Stimulated activated CD8-positive, alpha-beta memory T cell treated with anti-CD3 and anti-CD28 coated beads, Interleukin-2, amount 100 ng/mL, for 1 hour (primary cell): ENCODE data around the gene MOGAT3.
"Not testable (repeated sequence)": the region's sequence is repeated elsewhere in the genome, so short reads cannot be mapped to it uniquely, and the experiment has no call there.

Source experiments
- DNase-seq, 2 donors: peaks; one replicate each; pipeline ENCODE4 v3.0.0-alpha.2; 2020; ENCODE audit warnings: low read depth in 2 of 2

MOGAT3 gene

DNA sequence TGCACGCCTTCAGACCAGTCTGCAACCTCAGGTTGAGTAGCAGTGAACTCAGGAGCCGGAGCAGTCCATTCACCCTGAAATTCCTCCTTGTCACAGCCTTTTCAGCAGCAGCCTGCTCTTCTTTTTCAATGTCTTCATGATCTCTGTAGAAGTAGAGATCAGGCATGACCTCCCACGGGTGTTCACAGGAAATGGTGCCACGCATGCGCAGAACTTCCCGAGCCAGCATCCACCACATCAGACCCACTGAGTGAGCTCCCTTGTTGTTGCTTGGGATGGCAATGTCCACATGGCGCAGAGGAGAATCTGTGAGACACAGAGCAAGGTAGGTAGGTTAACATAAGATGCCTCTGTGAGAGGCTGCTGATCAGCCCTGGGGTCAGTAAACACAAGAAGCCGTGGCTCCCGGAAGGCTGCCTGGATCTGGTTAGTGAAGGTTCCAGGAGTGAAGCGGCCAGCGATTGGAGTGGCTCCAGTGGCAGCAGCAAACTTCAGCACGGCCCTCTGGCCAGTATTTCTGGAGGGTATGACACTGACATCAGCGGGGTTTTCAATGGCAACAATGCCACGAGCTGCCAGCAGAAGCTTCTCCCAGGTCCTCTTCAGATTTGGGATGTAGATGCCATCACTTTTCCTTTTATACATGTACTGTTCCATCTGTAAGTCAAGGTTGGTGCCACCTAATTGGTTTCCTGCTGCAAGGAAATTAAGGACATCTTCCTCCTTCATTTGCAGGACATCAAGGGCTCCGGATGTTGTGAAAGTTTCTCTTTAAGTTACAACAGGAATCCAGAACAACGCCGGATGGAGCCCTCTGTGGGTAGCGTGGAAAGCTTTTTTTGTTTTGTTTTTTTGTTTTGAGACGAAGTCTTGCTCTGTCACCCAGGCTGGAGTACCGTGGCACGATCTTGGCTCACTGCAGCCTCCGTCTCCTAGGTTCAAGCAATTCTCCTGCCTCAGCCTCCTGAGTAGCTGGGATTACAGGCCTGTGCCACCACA lies 3.2 kb upstream of the MOGAT3 start:
- DNase-seq = not testable (repeated sequence)

DNA sequence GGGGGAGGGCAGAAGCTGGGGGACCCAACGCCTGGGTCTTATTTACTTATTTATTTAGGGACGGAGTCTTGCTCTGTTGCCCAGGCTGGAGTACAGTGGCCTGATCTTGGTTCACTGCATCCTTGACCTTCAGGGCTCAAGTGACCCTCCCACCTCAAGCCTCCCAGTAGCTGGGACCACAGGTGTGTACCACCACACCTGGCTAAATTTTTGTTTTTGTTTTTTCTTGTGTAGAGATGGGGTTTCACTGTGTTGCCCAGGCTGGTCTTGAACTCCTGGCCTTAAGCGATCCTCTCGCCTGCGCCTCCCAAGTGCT lies 1.7 kb upstream of the MOGAT3 start:
- no peak for DNase-seq

GRCh38 chr7:101201695-101202602 lies 1.1 kb upstream of the MOGAT3 start:
- no peak for DNase-seq

GRCh38 chr7:101200504-101200861 lies 353 bp downstream of the MOGAT3 start:
- no peak for DNase-seq

DNA sequence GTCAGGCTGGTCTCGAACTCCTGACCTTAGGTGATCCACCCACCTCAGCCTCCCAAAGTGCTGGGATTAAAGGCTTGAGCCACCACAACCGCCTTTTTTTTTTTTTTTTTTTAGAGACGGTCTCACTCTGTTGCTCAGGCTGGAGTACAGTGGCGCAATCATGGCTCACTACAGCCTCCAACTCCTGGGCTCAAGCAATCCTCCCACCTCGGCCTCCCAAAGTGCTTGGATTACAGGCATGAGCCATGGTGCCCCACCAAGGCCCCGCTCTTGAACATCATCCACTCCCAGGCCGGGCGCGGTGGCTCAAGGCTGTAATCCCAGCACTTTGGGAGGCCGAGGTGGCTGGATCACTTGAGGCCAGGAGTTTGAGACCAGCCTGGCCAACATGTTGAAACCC lies 1.3 kb downstream of the MOGAT3 start:
- not testable (repeated sequence) for DNase-seq

- DNase-seq = no peak
These were observed 2.4 kb downstream of the MOGAT3 start for GRCh38 chr7:101198476-101198875.

GRCh38 chr7:101197991-101198390 lies 2.8 kb downstream of the MOGAT3 start:
- DNase-seq = no peak

DNA sequence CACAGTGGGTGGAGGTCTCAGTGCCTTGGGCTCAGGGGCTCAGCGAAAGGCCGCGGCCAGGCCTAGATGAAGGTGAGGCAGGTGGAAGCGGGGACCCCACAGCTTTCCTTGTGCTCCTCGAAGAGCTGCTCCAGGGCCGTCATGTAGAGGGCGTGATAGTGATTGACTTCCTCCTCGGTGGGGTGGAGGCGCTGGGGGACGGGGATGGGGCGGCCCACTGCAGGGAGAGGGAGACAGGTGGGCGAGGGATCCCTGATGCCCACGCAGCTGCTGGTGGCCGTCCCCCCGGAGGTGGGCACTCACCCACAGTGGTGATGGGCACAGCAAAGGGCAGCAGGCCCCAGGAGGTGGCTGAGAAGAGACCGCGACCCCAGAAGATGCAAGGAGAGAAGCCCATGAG lies 5.0 kb downstream of the MOGAT3 start:
- DNase-seq = no peak

DNA sequence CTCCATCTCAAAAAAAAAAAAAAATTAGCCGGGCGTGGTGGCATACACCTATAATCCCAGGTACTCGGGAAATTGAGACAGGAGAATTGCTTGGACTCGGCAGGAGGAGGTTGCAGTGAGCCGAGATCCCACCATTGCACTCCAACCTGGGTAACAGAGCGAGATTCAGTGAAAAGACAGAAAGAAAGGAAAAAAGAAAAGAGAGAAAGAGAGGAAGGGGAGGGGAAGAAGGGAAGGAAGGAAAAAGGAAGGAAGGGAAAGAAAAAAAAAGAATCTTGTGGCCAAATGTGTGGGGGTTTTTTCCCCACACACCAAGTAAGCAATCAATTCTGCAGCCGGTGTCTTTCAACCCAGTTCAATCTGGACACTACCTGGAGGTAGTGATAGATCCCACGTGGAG lies 11.7 kb downstream of the MOGAT3 start:
- DNase-seq = no peak

GRCh38 chr7:101186844-101187428 lies 13.9 kb downstream of the MOGAT3 start:
- DNase-seq = no peak

DNA sequence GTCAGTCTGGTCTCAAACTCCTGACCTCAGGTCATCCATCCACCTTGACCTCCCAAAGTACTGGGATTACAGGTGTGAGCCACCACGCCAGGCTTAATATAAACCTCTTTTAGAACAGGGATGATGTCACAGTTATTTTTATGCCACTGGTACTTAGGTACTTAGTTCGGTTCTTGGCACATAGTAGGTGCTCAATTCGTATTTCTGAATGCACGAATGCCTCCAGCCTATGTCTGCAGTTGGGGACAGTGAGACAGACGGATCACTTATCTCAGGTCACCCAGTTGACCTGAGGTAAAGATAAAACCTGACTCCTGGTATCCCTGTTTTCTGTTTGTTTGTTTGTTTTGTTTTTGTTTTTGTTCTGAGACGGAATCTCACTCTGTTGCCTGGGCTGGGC lies 14.6 kb downstream of the MOGAT3 start:
- no peak for DNase-seq

DNA sequence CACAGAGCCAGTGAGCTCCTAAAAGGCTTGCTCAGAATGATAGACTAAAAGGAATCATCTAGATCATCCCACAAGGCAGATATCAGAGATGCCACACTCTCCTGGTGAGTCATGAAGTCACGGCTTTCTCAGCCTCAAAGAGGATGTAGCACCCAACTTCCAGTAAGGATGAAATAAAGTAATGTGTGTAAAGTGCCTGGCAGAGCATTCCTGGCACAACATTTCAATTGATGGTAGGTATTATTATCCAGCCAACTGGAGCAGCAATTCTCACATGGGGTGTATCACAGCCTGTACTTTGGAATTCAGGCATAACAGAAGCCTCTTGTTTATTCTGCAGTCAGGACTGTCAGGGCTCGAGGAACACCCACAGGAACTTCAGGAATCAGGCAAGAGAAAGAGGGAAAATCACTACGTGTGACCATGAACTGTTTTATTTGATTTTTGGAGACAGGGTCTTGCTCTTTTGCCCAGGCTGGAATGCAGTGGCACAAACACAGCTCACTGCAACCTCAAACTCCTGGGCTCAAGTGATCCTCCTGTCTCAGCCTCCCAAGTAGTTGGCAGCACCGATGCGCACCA lies 15.5 kb downstream of the MOGAT3 start:
- DNase-seq = no peak

- no peak for DNase-seq
These were observed 20.6 kb downstream of the MOGAT3 start, which contains the start of gene NAT16 for GRCh38 chr7:101180130-101180755. Gene NAT16 (minus strand): TSS chr7:101180293. CDS start chr7:101174807, 5,486 bp downstream.

DNA sequence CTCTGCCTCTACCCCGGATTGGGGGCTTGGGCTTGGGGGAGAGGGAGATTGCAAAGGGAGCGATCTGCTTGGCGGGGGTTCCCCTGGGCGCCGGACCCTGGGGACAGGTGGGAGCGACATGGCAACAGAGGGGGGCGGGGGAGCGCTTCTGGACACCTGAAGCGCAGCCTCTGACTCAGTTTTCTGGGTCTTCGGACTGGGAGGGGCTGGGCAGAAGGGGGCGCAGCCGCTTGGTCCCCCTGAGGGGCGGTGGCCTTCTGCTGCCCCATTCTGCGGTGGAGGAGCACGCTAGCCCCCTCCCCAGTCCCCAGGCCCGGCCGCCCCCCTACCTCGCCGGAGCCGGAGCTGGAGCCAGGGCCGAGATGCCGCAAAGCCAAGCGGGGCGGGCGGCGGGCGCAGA lies 21.1 kb downstream of the MOGAT3 start:
- no peak for DNase-seq

DNA sequence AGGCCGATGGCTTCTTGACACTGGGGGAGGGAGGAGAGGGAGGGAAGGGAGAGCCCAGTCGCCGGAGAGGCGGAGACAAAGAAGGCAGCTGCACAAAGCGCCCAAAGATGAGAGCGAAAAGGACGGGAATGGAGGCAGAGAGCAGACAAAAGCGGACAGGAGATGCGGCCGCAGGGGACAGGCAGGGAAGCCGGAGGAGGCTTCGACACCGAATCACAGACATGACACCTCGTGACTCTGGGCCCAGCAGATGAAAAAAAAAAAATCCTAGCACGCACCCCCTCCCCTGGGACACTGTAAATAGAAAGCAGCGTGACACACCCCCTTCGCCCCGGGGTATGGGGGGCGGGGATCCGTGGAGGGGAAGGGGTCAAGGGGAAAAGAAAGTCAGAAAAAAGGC lies 21.7 kb downstream of the MOGAT3 start:
- DNase-seq = no peak

- no peak for DNase-seq
These were observed 23.2 kb downstream of the MOGAT3 start for GRCh38 chr7:101177644-101178043.

DNA sequence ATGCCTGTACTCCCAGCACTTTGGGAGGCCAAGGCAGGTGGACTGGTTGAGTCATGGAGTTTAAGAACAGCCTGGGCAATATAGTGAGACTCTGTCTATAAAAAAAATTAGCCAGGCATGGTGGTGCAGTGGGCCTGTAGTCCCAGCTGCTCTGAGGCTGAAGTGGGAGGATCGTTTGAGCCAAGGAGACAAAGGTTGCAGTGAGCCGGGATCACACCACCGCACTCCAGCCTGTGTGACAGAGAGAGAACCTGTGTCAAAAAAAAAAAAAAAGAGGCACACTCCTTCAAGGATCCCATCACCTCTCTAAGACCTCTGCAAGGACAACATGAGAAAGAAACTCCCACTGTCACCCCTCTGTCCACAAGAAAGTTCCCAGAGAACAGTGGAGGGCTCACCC lies 25.2 kb downstream of the MOGAT3 start:
- no peak for DNase-seq

GRCh38 chr7:101174322-101174854 lies 26.4 kb downstream of the MOGAT3 start:
- DNase-seq = no peak

DNA sequence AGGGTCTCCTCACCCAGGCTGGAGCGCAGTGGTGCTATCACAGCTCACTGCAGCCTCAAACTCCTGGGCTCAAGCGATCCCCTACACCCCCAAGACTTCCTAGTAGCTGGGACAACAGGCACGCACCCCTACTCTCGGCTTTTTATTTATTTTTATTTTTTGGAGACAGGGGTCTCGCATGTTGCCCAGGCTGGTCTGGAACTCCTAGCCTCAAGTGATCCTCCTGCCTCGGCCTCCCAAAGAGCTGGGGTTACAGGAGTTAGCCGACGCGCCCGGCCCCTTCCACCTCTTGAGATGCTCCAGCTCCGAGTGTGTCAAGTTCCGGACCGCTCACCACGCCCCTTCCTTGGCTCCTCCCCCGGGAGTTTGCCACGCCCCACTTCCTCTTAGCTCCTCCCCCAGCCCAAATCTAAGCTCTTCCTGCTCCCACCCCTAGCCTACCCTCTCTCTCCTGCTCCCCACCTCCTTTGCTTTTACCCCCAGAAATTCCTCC lies 27.0 kb downstream of the MOGAT3 start:
- DNase-seq = peak in 1 of 2 donors; percentile 43

DNA sequence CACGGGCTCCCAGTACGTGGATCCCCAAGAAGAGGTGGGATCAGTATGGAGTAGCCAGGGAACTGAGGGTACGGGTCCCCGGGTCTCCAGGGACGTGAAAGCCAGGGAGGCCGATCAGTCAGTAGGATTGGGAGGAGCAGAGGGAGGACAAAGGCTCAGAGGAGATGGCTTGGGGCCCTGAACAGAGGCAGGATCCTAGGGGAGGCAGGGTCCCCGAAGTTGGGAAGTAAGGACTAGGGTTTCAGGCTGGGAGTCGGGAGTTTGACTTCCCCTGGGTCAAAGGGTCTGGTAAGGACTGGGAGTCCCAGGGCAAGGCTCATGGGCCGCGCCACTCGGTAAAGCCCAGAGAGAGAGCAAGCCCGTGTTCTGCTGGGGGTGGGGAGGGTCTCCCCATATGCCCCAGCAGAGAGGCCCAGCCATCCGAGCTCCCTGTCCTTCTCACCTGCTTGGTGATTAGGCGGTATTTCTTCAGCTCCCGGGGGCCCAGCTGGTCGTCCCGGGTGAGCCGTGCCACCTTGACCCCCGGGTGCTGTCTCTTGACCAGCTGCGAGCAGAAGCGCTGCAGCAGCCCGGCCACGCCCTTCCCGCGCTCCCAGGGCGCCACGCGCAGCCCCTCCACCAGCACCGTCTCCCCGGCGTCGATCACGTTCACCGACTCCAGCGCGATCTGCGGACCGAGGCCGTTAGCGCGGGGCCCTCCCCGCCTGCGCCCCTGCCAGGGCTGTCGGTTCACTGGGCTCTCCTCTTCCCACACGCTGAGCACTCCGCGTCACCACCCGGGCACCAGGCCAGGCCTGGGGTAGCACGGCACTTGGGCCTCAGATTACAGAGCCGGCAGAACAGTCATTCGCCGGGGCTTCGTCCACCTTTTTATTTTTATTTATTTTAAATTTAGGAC lies 27.7 kb downstream of the MOGAT3 start:
- no peak for DNase-seq
